GM23248 (cell line): ENCODE measurements around the gene ATP1B3. TPM values are rescaled to one million over a fixed set of nuclear protein-coding genes. Genes with fewer than 3 reads are reported as not detected.
A peak's percentile ranks its signal among the peaks of the same experiment; 100 is the strongest.

Experiments used
- DNase-seq: peaks from one replicate; pipeline ENCODE4 v3.0.0-alpha.2; 2015
- H2AFZ ChIP-seq: fragments of 200-600 bp; sonication (generic); 2 replicates; pipeline ENCODE4 v1.6.1; 2016; ENCODE audit warnings: antibody characterized with exemption
- H3F3A ChIP-seq: fragments of 200-600 bp; sonication (generic); 2 replicates; pipeline ENCODE4 v1.6.1; 2016; ENCODE audit warnings: mild to moderate bottlenecking, antibody characterized with exemption, mixed run types; ENCODE audit not compliant: insufficient read depth
- H3K27ac ChIP-seq: fragments of 200-600 bp; sonication (generic); 2 replicates; pipeline ENCODE4 v1.5.1; 2016; ENCODE audit warnings: mild to moderate bottlenecking
- H3K27me3 ChIP-seq: fragments of 200-600 bp; sonication (generic); replicated peaks from 2 replicates; pipeline ENCODE4 v1.6.1; 2016; ENCODE audit warnings: mild to moderate bottlenecking; ENCODE audit not compliant: insufficient read depth
- H3K36me3 ChIP-seq: fragments of 200-600 bp; sonication (generic); 2 replicates; pipeline ENCODE4 v1.6.1; 2016; ENCODE audit warnings: low read depth, mild to moderate bottlenecking
- H3K4me1 ChIP-seq: fragments of 200-600 bp; sonication (generic); 2 replicates; pipeline ENCODE4 v1.6.1; 2016; ENCODE audit warnings: mild to moderate bottlenecking; ENCODE audit not compliant: insufficient read depth
- H3K4me2 ChIP-seq: fragments of 200-600 bp; sonication (generic); one replicate; pipeline ENCODE4 v1.6.1; 2016; ENCODE audit warnings: mild to moderate bottlenecking; ENCODE audit not compliant: unreplicated experiment
- H3K4me3 ChIP-seq: fragments of 200-600 bp; sonication (generic); 2 replicates; pipeline ENCODE4 v1.5.1; 2016; ENCODE audit warnings: mild to moderate bottlenecking
- H3K79me2 ChIP-seq: fragments of 200-600 bp; sonication (generic); 2 replicates; pipeline ENCODE4 v1.6.1; 2016; ENCODE audit warnings: mild to moderate bottlenecking; ENCODE audit not compliant: insufficient read depth
- H3K9ac ChIP-seq: fragments of 200-600 bp; sonication (generic); 2 replicates; pipeline ENCODE4 v1.6.1; 2016; ENCODE audit warnings: mild to moderate bottlenecking
- H3K9me2 ChIP-seq: fragments of 200-600 bp; sonication (generic); 2 replicates; pipeline ENCODE4 v1.6.1; 2016; ENCODE audit warnings: mixed run types, mild to moderate bottlenecking, moderate library complexity; ENCODE audit not compliant: insufficient read depth
- H3K9me3 ChIP-seq: fragments of 200-600 bp; sonication (generic); one replicate; pipeline ENCODE4 v1.6.1; 2017; ENCODE audit warnings: low read depth
- H4K20me1 ChIP-seq: fragments of 200-600 bp; sonication (generic); 2 replicates; pipeline ENCODE4 v1.6.0; 2016; ENCODE audit not compliant: insufficient read depth
- EZH2 ChIP-seq: fragments of 200-600 bp; sonication (generic); IDR thresholded peaks from 2 replicates; pipeline ENCODE4 v1.6.1; 2018; ENCODE audit warnings: antibody characterized with exemption, mild to moderate bottlenecking; ENCODE audit not compliant: insufficient read depth, poor library complexity, severe bottlenecking
- EZH2phosphoT487 ChIP-seq: fragments of 200-600 bp; sonication (generic); IDR thresholded peaks from 2 replicates; pipeline ENCODE4 v1.6.1; 2018; ENCODE audit warnings: antibody characterized with exemption, moderate library complexity, mild to moderate bottlenecking, low read depth; ENCODE audit not compliant: insufficient read depth
- WGBS, 2 experiments: methylation state at CpG; one replicate each; pipeline ENCODE4 v1.1.6; 2015 to 2017; ENCODE audit warnings: low lambda C conversion rate in 2 of 2, low coverage in 1 of 2; ENCODE audit errors: missing lambda C conversion rate in 2 of 2; 5-methylcytosine and 5-hydroxymethylcytosine counted together
- in situ Hi-C: fragments of 300-500 bp; cut with MboI; formaldehyde crosslinking; loops from 2 replicates; pipeline ENCODE4 v1.15.0; 2020
- polyA plus RNA-seq: library from polyadenylated mRNA; unstranded; fragments of >200 nt; fragmentation: Nextera tagmentation; extraction: Ambion mirVana; gene quantifications from 2 replicates; pipeline ENCODE4 v1.2.1, GENCODE V29; 2016
- total RNA-seq: library from RNA; depleted of rRNA; stranded (reverse); fragments of >200 nt; shearing (Covaris generic); gene quantifications from 2 replicates; pipeline ENCODE4 v1.2.3, GENCODE V29; 2014

ATP1B3 gene
- total and polyA plus RNA-seq, 2 experiments from 2014 or later: 73.6 to 245 TPM

DNA sequence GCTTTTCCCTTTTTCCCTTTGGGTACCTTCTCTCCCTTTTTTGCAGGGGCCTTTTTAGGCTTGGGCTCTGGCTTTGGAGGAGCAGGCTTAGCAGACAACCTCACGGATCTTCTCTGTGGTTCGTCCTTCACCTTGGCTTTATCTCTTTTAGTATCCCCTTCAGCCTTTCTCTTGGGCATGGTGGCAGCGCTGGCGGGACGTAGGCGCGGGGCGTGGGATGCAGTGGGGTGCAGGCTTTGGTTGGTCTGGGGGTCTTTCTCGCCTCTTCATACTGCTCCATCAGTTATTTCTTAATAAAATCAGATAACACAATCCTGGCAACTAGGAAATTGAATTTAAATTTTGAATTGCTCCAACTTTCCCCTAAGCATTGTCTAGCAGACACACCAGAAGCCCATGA lies 11.3 kb upstream of the ATP1B3 start:
- no peak for DNase-seq
- Histone ChIP-seq H3K27me3 (no peaks in the 10 kb centered on the region), H2AFZ (no peak overlapping the region), H3K9me3 (no peaks in the 10 kb centered on the region), H3K4me3 (no peak overlapping the region), H3K4me2 (no peak overlapping the region), H3K4me1 (no peaks in the 10 kb centered on the region), H3F3A (peaks cover 3% of the 10 kb centered on the region; the same call in 1 of the 2 replicates), H3K79me2 (no peaks in the 10 kb centered on the region), H4K20me1 (no peaks in the 10 kb centered on the region), H3K36me3 (no peaks in the 10 kb centered on the region), H3K9me2 (no peaks in the 10 kb centered on the region), H3K9ac (no peak overlapping the region), H3K27ac (no peak overlapping the region)
- TF ChIP-seq EZH2: no peak
- TF ChIP-seq EZH2phosphoT487: no peak
- in situ Hi-C loops: no loop called here
- WGBS, 2 experiments: 86 to 90% methylated on average over 9 of the region's 9 CpGs

DNA sequence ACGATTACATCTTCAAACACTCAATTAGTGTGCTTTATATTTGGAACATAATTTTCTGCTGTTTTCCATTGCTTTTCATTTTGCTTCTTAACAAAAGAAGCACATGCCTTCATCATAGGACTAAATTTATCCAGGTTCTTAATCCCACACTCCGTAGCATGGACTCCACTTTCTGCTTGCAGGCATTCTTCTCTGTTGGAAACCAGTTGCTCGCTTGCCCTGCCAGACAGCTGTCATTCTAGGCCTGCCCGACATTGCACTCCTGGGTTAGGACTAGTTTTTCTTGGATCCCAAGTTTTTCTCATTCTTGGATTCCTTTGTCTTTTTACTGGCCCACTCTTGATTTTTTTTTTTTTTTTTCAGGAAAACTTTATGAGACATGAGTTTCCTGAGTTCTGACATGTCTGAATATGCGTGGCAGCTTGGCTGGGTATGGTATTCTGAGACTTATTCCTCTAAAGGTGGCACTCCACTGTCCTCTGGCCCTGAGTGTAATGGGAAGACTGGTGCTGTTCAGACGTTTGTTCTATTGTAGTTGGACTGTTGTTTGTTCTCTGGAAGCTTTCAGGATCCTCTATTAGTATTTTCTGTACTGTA lies 6.3 kb upstream of the ATP1B3 start:
- Histone ChIP-seq H3F3A (no peaks in the 10 kb centered on the region), H3K27ac (no peak overlapping the region), H3K79me2 (no peaks in the 10 kb centered on the region), H3K9me3 (no peaks in the 10 kb centered on the region), H3K4me1 (peaks cover 4% of the 10 kb centered on the region), H3K9me2 (no peaks in the 10 kb centered on the region), H3K27me3 (no peaks in the 10 kb centered on the region), H3K9ac (no peak overlapping the region), H2AFZ (no peak overlapping the region), H3K36me3 (no peaks in the 10 kb centered on the region), H3K4me2 (no peak overlapping the region), H3K4me3 (no peak overlapping the region), H4K20me1 (no peaks in the 10 kb centered on the region)
- WGBS, 2 experiments: 48% methylated on average over 6 of the region's 6 CpGs
- in situ Hi-C loops: no loop called here
- DNase-seq: no peak
- TF ChIP-seq EZH2: no peak
- TF ChIP-seq EZH2phosphoT487: no peak

DNA sequence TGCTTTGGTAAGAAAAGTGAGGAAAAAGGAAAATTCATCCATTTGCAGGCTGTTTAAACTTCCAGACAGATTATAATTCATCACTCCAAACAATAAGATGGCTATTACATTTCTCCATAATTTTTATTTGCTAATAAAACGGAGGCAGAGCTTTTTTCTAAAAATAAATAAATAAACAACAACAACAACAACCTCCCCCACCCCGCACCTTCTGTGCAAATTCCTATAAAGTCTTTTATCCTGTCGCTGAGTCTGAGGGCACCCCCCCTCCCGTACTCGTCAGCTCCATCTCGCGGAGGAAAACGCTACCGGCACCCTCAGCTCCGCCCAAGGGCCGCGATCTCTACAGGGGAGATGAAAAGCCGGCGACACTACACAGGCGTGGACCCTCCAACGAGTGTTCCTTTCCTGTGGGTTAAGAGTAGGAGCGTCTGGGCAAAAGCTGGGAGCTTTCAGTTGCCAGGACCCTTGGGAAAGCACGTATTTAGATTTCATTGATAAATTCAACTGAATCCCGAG lies 1.0 kb upstream of the ATP1B3 start:
- no peaks in the 10 kb centered on the region for H3K27me3 ChIP-seq
- H3K9me2 ChIP-seq: no peaks in the 10 kb centered on the region
- H3K4me2 ChIP-seq: peak overlapping the region; percentile 98
- H3F3A ChIP-seq: peaks cover 12% of the 10 kb centered on the region; the same call in 1 of the 2 replicates
- H3K9ac ChIP-seq: peak overlapping the region; percentile 93
- peak overlapping the region; percentile 85 for H3K4me3 ChIP-seq
- 1% methylated on average over 19 of the region's 19 CpGs for WGBS, 2 experiments
- peak overlapping the region; percentile 97 for H3K27ac ChIP-seq
- H3K9me3 ChIP-seq: no peaks in the 10 kb centered on the region
- peaks cover 32% of the 10 kb centered on the region for H3K79me2 ChIP-seq
- no peak for TF ChIP-seq EZH2
- TF ChIP-seq EZH2phosphoT487: no peak
- peak; percentile 93 for DNase-seq
- H3K36me3 ChIP-seq: no peaks in the 10 kb centered on the region
- H4K20me1 ChIP-seq: no peaks in the 10 kb centered on the region
- H3K4me1 ChIP-seq: peaks cover 19% of the 10 kb centered on the region
- in situ Hi-C loops: no loop called here
- peak overlapping the region; percentile 100 for H2AFZ ChIP-seq

DNA sequence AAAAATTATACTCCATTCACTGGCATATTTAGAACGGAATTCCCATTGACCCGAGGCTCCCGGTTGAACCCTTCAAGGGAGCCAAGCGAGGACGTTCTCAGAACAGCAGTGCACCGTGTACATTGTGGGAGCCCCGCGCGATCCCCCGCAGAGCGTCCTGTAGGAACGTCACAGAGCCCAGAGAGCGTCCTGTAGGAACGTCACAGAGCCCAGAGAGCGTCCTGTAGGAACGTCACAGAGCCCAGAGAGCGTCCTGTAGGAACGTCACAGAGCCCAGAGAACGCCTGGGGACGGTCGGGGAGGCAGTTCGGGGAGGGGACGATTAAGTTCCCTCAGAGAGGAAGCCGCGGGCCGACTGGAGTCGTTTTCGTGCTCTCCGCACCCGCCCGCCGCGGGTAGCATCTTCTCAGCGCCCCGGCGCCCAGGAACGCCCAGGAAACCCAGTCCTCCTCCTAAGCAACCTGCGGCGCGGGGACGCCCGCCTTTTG lies 506 bp upstream of the ATP1B3 start:
- WGBS, 2 experiments: 1% methylated on average over 35 to 42 of the region's 42 CpGs
- Histone ChIP-seq H3K9me2 (no peaks in the 10 kb centered on the region), H3K36me3 (no peaks in the 10 kb centered on the region), H3K27me3 (no peaks in the 10 kb centered on the region), H3K9ac (peak overlapping the region; percentile 93), H3K9me3 (no peaks in the 10 kb centered on the region), H4K20me1 (no peaks in the 10 kb centered on the region), H3K4me2 (peak overlapping the region; percentile 98), H3F3A (peaks cover 12% of the 10 kb centered on the region; the same call in 1 of the 2 replicates), H3K27ac (peak overlapping the region; percentile 97), H3K79me2 (peaks cover 37% of the 10 kb centered on the region), H3K4me1 (peaks cover 19% of the 10 kb centered on the region), H3K4me3 (peak overlapping the region; percentile 85), H2AFZ (peak overlapping the region; percentile 100)
- in situ Hi-C loops: no loop called here
- no peak for TF ChIP-seq EZH2phosphoT487
- DNase-seq: peak; percentile 58
